Measurements from ENCODE around the gene AMPD1. TPM values are rescaled to one million over a fixed set of nuclear protein-coding genes. Genes with fewer than 3 reads are reported as not detected.

Gene AMPD1
- total RNA-seq, 4 donors from 2014 or later: 0.82 to 3.2 (median 1.9) TPM; not detected in 1

DNA sequence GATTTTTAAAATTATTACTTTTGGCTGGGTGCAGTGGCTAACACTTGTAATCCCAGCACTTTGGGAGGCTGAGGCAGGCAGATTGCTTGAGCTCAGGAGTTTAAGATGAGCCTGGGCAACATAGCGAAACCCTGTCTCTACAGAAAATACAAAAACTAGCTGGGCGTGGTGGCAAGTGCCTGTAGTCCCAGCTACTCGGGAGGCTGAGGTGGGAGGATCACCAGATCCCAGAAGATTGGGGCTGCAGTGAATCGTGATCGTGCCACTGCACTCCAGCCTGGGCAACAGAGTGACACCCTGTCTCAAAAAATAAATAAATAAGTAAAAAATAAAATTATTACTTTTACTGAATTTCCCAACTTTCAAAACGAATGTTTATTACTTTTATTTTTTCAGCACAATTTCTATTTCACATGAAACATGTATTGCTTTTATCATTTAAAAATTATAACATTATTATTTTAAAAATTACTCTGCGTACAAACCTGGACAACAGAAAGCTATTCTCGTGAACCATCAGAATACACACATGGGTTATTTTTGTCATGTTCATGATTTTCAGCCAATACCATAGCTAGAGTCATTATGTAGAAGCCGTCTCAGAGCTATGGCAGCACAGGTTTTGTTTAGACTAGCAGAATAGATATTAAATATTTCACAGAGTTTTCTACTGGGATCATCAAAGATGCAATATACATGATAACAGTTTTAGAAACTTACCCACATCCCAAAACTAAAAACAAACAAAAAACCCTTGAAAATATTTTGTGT lies 621 bp downstream of the AMPD1 start:
- in situ Hi-C loops (cut with MboI; ENCODE audit: low pct_ligation_motif_present in 1 of 4, low pct_unique_long_range_greater_than_20kb in 1 of 4, low sequenced_read_pairs in 3 of 4): no loop called here
- no peaks in the 10 kb centered on the region for H3K4me1 ChIP-seq
- TF ChIP-seq EP300 (IDR thresholded peaks at IDR 0.05; ENCODE audit: low read depth): no peak
- no peak for TF ChIP-seq POLR2AphosphoS5 (IDR thresholded peaks at IDR 0.05)
- TF ChIP-seq POLR2A (IDR thresholded peaks at IDR 0.05): no peak
- TF ChIP-seq, protein P1, sequence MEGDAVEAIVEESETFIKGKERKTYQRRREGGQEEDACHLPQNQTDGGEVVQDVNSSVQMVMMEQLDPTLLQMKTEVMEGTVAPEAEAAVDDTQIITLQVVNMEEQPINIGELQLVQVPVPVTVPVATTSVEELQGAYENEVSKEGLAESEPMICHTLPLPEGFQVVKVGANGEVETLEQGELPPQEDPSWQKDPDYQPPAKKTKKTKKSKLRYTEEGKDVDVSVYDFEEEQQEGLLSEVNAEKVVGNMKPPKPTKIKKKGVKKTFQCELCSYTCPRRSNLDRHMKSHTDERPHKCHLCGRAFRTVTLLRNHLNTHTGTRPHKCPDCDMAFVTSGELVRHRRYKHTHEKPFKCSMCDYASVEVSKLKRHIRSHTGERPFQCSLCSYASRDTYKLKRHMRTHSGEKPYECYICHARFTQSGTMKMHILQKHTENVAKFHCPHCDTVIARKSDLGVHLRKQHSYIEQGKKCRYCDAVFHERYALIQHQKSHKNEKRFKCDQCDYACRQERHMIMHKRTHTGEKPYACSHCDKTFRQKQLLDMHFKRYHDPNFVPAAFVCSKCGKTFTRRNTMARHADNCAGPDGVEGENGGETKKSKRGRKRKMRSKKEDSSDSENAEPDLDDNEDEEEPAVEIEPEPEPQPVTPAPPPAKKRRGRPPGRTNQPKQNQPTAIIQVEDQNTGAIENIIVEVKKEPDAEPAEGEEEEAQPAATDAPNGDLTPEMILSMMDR (IDR thresholded peaks at IDR 0.05): no peak
- 79 to 81% methylated on average over 7 to 9 of the region's 9 CpGs for WGBS, 2 donors (ENCODE audit: low coverage in 1 of 2)
- H3K36me3 ChIP-seq: no peaks in the 10 kb centered on the region
- H3K4me3 ChIP-seq: no peak overlapping the region
- DNase-seq: no peak
- H3K27ac ChIP-seq: no peak overlapping the region
- no peaks in the 10 kb centered on the region for H3K9me3 ChIP-seq
- intact Hi-C loops (cut with DNase I; ENCODE audit: low total_unique reads): no loop called here
- no peaks in the 10 kb centered on the region for H3K27me3 ChIP-seq

DNA sequence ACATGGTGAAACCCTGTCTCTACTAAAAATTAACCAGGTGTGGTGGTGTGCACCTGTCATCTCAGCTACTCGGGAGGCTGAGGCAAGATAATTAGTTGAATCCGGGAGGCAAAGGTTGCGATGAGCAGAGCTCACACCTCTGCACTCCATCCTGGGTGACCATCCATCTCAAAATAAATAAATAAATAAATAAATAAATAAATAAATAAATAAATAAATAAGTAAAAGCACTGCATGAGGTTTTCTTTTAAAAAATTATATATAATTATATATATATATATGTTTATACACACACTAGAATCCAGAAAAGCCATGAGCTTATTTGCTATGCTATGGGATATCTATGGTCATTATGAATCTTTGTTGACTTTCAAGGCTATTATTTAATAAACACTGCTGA lies 2.4 kb downstream of the AMPD1 start:
- H3K36me3 ChIP-seq: no peaks in the 10 kb centered on the region
- TF ChIP-seq POLR2A (IDR thresholded peaks at IDR 0.05): no peak
- TF ChIP-seq EP300 (IDR thresholded peaks at IDR 0.05; ENCODE audit: low read depth): no peak
- TF ChIP-seq POLR2AphosphoS5 (IDR thresholded peaks at IDR 0.05): no peak
- TF ChIP-seq, protein P1 (IDR thresholded peaks at IDR 0.05): no peak
- H3K27me3 ChIP-seq: no peaks in the 10 kb centered on the region
- intact Hi-C loops (cut with DNase I; ENCODE audit: low total_unique reads) (no loop called here), in situ Hi-C loops (cut with MboI; ENCODE audit: low pct_ligation_motif_present in 1 of 4, low pct_unique_long_range_greater_than_20kb in 1 of 4, low sequenced_read_pairs in 3 of 4) (no loop called here)
- no peaks in the 10 kb centered on the region for H3K4me1 ChIP-seq
- WGBS, 2 donors (ENCODE audit: low coverage in 1 of 2): 86% methylated on average over 3 of the region's 3 CpGs; no CpG with 5 or more reads in 1 of the 2 donors
- H3K27ac ChIP-seq: no peak overlapping the region
- H3K9me3 ChIP-seq: no peaks in the 10 kb centered on the region
- H3K4me3 ChIP-seq: no peak overlapping the region
- no peak for DNase-seq

DNA sequence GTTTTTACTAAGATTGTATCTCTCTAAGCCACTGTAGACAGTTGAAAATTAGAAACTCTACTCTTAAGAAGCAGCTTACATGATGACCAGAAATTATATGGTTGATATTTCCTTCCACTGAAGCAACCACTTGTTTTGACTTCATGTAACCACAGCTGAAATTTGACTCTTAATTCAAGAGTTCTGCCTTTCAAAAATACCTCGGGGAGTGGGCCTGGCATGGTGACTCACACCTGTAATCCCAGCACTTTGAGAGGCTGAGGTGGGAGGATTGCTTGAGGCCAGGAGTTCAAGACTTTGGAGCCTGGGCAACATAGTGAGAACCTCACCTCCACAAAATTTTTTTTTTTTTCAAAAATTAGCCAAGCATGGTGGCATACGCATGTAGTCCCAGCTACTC lies 4.3 kb downstream of the AMPD1 start:
- Histone ChIP-seq H3K27ac (no peak overlapping the region), H3K4me3 (no peak overlapping the region), H3K4me1 (no peaks in the 10 kb centered on the region), H3K36me3 (no peaks in the 10 kb centered on the region), H3K9me3 (no peaks in the 10 kb centered on the region), H3K27me3 (peaks cover 7% of the 10 kb centered on the region)
- in situ Hi-C loops (cut with MboI; ENCODE audit: low pct_ligation_motif_present in 1 of 4, low pct_unique_long_range_greater_than_20kb in 1 of 4, low sequenced_read_pairs in 3 of 4) (no loop called here), intact Hi-C loops (cut with DNase I; ENCODE audit: low total_unique reads) (no loop called here)
- DNase-seq: no peak
- 69 to 100% methylated on average over 1 to 2 of the region's 2 CpGs for WGBS, 2 donors (ENCODE audit: low coverage in 1 of 2)
- no peak for TF ChIP-seq POLR2AphosphoS5 (IDR thresholded peaks at IDR 0.05)
- no peak for TF ChIP-seq EP300 (IDR thresholded peaks at IDR 0.05; ENCODE audit: low read depth)
- TF ChIP-seq, protein P1 (IDR thresholded peaks at IDR 0.05): no peak
- TF ChIP-seq POLR2A (IDR thresholded peaks at IDR 0.05): no peak

DNA sequence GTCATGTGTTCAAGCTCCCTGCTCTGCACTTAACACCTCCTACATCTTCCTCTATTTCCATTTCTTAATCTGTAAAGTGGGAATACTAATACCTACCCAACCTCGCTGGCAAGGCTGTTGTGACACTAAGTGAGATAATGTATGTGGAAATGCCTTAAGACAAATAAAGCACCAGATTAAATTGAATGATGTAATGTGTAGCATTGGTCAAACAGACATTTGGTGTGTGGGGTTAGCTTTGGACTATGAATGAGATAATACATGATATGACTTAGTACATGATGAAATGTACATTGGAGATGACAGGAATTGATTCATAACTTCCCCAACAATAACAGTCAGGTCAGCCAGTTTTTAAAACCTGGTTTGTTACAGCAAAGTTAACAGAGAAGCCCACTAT lies 5.2 kb downstream of the AMPD1 start:
- TF ChIP-seq POLR2AphosphoS5 (IDR thresholded peaks at IDR 0.05) (no peak), EP300 (IDR thresholded peaks at IDR 0.05; ENCODE audit: low read depth) (no peak), POLR2A (IDR thresholded peaks at IDR 0.05) (no peak)
- TF ChIP-seq, protein P1 (IDR thresholded peaks at IDR 0.05): no peak
- Histone ChIP-seq H3K9me3 (no peaks in the 10 kb centered on the region), H3K36me3 (no peaks in the 10 kb centered on the region), H3K4me3 (no peak overlapping the region), H3K27me3 (peaks cover 10% of the 10 kb centered on the region), H3K4me1 (no peaks in the 10 kb centered on the region), H3K27ac (no peak overlapping the region)
- no peak for DNase-seq
- 84 to 92% methylated on average over 1 of the region's 1 CpG for WGBS, 2 donors (ENCODE audit: low coverage in 1 of 2)
- intact Hi-C loops (cut with DNase I; ENCODE audit: low total_unique reads) (no loop called here), in situ Hi-C loops (cut with MboI; ENCODE audit: low pct_ligation_motif_present in 1 of 4, low pct_unique_long_range_greater_than_20kb in 1 of 4, low sequenced_read_pairs in 3 of 4) (no loop called here)

All from transverse colon (tissue), 4 donors.